GM12878 (cell line): Measurements from ENCODE around the gene PDZD7. TPM values are rescaled to one million over a fixed set of nuclear protein-coding genes. Genes with fewer than 3 reads are reported as not detected.

Source experiments
- ATAC-seq: fragments of 200-7000 bp; cut with Tn5 transposase; 3 replicates; pipeline ENCODE4 v1.9.1; 2020; ENCODE audit warnings: mild to moderate bottlenecking, moderate library complexity
- BruUV-seq: library from RNA; stranded (reverse); fragments of 400-500 nt; replicated peaks from 2 replicates; lab custom pipeline; 2021; lab: Mats Ljungman, UMichigan
- CTCF ChIA-PET: fragments of 300-600 bp; sonication (Branson Sonifier 250); formaldehyde crosslinking; extraction: SDS; loops from one replicate; lab custom pipeline; 2021; ENCODE audit warnings: inconsistent platforms; lab: Yijun Ruan, JAX
- POLR2A ChIA-PET: fragments of 350-600 bp; formaldehyde crosslinking; extraction: SDS; loops from one replicate; lab custom pipeline; 2021; ENCODE audit warnings: inconsistent platforms; lab: Charles Lee
- RAD21 ChIA-PET: fragments of 300-600 bp; sonication (Branson Sonifier 250); formaldehyde crosslinking; loops from one replicate; lab custom pipeline; 2023; ENCODE audit warnings: antibody characterized with exemption; ENCODE audit not compliant: unreplicated experiment; lab: Charles Lee
- SMC1A ChIA-PET: fragments of 300-600 bp; sonication (Branson Sonifier 250); formaldehyde crosslinking; loops from one replicate; lab custom pipeline; 2023; ENCODE audit not compliant: unreplicated experiment, uncharacterized antibody; lab: Charles Lee
- DNase-seq: peaks from one replicate; pipeline ENCODE4 v3.0.0-alpha.2; 2011; ENCODE audit warnings: low read depth, low spot score
- FAIRE-seq: peaks from 3 replicates; lab custom pipeline; 2011; peaks lifted over from hg19 to GRCh38; lab: Jason Lieb, UNC
- H2AFZ ChIP-seq: 2 replicates; pipeline ENCODE4 v1.6.0; 2011; ENCODE audit warnings: low read depth, low read length, control low read depth; ENCODE audit not compliant: control insufficient read depth
- H3K27ac ChIP-seq: 2 replicates; pipeline ENCODE4 v1.5.1; 2011; ENCODE audit warnings: control low read depth; ENCODE audit not compliant: control insufficient read depth, insufficient read depth
- H3K27me3 ChIP-seq, 2 experiments: replicated peaks in 1 of 2; 2 replicates each; pipeline versions ENCODE4 v1.6.0 to v1.6.1; 2011; ENCODE audit warnings: low read length in 1 of 2; ENCODE audit not compliant: control insufficient read depth in 2 of 2, insufficient read depth in 2 of 2
- H3K36me3 ChIP-seq, 2 experiments: 2 replicates each; pipeline ENCODE4 v1.5.1; 2011; ENCODE audit warnings: low read length in 1 of 2; ENCODE audit not compliant: control insufficient read depth in 2 of 2, insufficient read depth in 2 of 2
- H3K4me1 ChIP-seq: 2 replicates; pipeline ENCODE4 v1.6.1; 2011; ENCODE audit warnings: mild to moderate bottlenecking, low read length, moderate library complexity, mixed read lengths; ENCODE audit not compliant: control insufficient read depth, insufficient read depth
- H3K4me2 ChIP-seq: 2 replicates; pipeline ENCODE4 v1.6.0; 2011; ENCODE audit warnings: control low read depth; ENCODE audit not compliant: control insufficient read depth, insufficient read depth
- H3K4me3 ChIP-seq: fragments of 200-600 bp; sonication (generic); 2 replicates; pipeline ENCODE4 v1.5.1; 2016
- H3K79me2 ChIP-seq: 2 replicates; pipeline ENCODE4 v1.6.0; 2011; ENCODE audit warnings: low read length; ENCODE audit not compliant: control insufficient read depth, insufficient read depth
- H3K9ac ChIP-seq: 2 replicates; pipeline ENCODE4 v1.8.0; 2011; ENCODE audit warnings: low read length, control low read depth, mixed read lengths; ENCODE audit not compliant: control insufficient read depth, insufficient read depth
- H3K9me3 ChIP-seq: replicated peaks from 3 replicates; pipeline ENCODE4 v1.5.1; 2011; ENCODE audit warnings: mild to moderate bottlenecking, low read length; ENCODE audit not compliant: control insufficient read depth, insufficient read depth
- H4K20me1 ChIP-seq: 2 replicates; pipeline ENCODE4 v1.6.0; 2011; ENCODE audit not compliant: control insufficient read depth, insufficient read depth
- CHD4 ChIP-seq: fragments of 200-600 bp; sonication (generic); IDR thresholded peaks from 2 replicates; pipeline ENCODE4 v1.6.1; 2016; ENCODE audit warnings: mild to moderate bottlenecking
- EGR1 ChIP-seq, 2 experiments: IDR thresholded peaks; 1 replicate in 1 of 2; 2 replicates in 1 of 2; pipeline ENCODE4 v1.6.1; 2011 to 2012; ENCODE audit warnings: low read depth in 2 of 2, low read length in 2 of 2, borderline replicate concordance in 1 of 2, mild to moderate bottlenecking in 1 of 2, moderate library complexity in 1 of 2
- GATAD2B ChIP-seq: fragments of 450-650 bp; conservative IDR thresholded peaks from 2 replicates; pipeline ENCODE4 v1.6.1; 2017; ENCODE audit warnings: low read depth, mild to moderate bottlenecking, moderate library complexity
- IRF3 ChIP-seq: fragments of 450-650 bp; IDR thresholded peaks from 2 replicates; pipeline ENCODE4 v1.6.1; 2014; ENCODE audit warnings: mild to moderate bottlenecking
- KDM1A ChIP-seq: fragments of 200-600 bp; sonication (generic); IDR thresholded peaks from 2 replicates; pipeline ENCODE4 v1.6.1; 2016; ENCODE audit warnings: borderline replicate concordance
- POLR2AphosphoS2 ChIP-seq: IDR thresholded peaks from 2 replicates; pipeline ENCODE4 v1.6.1; 2011; ENCODE audit warnings: low read depth, mild to moderate bottlenecking, low read length, improper control_type of control experiment, moderate library complexity
- SIX5 ChIP-seq: IDR thresholded peaks from 2 replicates; pipeline ENCODE4 v1.6.1; 2011; ENCODE audit warnings: mild to moderate bottlenecking, low read depth, low read length, moderate library complexity; ENCODE audit not compliant: severe bottlenecking
- SMARCA5 ChIP-seq: fragments of 450-650 bp; IDR thresholded peaks from 2 replicates; pipeline ENCODE4 v1.6.1; 2017; ENCODE audit warnings: mild to moderate bottlenecking
- TBL1XR1 ChIP-seq: IDR thresholded peaks from 2 replicates; pipeline ENCODE4 v1.6.1; 2012; ENCODE audit warnings: low read depth, low read length, improper control_type of control experiment
- TCF7 ChIP-seq: IDR thresholded peaks from 2 replicates; pipeline ENCODE4 v1.6.1; 2014; ENCODE audit warnings: antibody characterized with exemption, borderline replicate concordance
- WGBS: methylation state at CpG from one replicate; pipeline ENCODE4 v1.1.6; 2016; ENCODE audit warnings: low lambda C conversion rate; ENCODE audit not compliant: insufficient replicate concordance, insufficient coverage; ENCODE audit errors: missing lambda C conversion rate; 5-methylcytosine and 5-hydroxymethylcytosine counted together
- in situ Hi-C: fragments of 300-500 bp; cut with MboI; formaldehyde crosslinking; loops from 9 replicates; pipeline ENCODE4 v1.14.3; 2018; ENCODE audit warnings: mixed read lengths
- intact Hi-C: fragments of 100-400 bp; cut with micrococcal nuclease; formaldehyde crosslinking; loops from one replicate; pipeline ENCODE4 v1.14.2; 2022; ENCODE audit not compliant: unreplicated experiment
- polyA plus RNA-seq, 11 experiments: library from polyadenylated mRNA; depleted of rRNA in 4 of 11; unstranded in 6 of 11; stranded (reverse) in 5 of 11; fragments of >200 nt; fragmentation: Nextera tagmentation in 4 of 11; fragmentation: Illumina TruSeq in 1 of 11; extraction: Ambion mirVana in 4 of 11; extraction: Trizol in 1 of 11; gene quantifications; 1 replicate in 1 of 11; 2 replicates in 10 of 11; pipeline versions ENCODE4 v1.2.1 to v1.2.3, GENCODE V29; 2011 to 2016; ENCODE audit warnings: inconsistent platforms in 2 of 11, missing spikeins in 2 of 11, low read depth in 1 of 11
- total RNA-seq, 4 experiments: library from RNA; depleted of rRNA in 3 of 4; stranded (reverse); fragments of >200 nt in 3 of 4; fragmentation: Illumina TruSeq in 1 of 4; extraction: Trizol in 1 of 4; gene quantifications; 2 replicates each; pipeline versions ENCODE4 v1.2.1 to v1.2.3, GENCODE V29; 2013 to 2021
- TF ChIP-seq, protein P1 (sequence below): IDR thresholded peaks from 2 replicates; pipeline ENCODE4 v1.6.1; 2011; ENCODE audit warnings: borderline replicate concordance, low read depth, mild to moderate bottlenecking, moderate library complexity, low read length; ENCODE audit not compliant: insufficient read depth, poor library complexity, severe bottlenecking

Gene PDZD7
- total and polyA plus RNA-seq, 10 of the 15 experiments (the other 5 are each of a cell fraction or from before 2014, with no cell fraction given) = 0.01 to 0.20 (median 0.03) TPM; not detected in 7

DNA sequence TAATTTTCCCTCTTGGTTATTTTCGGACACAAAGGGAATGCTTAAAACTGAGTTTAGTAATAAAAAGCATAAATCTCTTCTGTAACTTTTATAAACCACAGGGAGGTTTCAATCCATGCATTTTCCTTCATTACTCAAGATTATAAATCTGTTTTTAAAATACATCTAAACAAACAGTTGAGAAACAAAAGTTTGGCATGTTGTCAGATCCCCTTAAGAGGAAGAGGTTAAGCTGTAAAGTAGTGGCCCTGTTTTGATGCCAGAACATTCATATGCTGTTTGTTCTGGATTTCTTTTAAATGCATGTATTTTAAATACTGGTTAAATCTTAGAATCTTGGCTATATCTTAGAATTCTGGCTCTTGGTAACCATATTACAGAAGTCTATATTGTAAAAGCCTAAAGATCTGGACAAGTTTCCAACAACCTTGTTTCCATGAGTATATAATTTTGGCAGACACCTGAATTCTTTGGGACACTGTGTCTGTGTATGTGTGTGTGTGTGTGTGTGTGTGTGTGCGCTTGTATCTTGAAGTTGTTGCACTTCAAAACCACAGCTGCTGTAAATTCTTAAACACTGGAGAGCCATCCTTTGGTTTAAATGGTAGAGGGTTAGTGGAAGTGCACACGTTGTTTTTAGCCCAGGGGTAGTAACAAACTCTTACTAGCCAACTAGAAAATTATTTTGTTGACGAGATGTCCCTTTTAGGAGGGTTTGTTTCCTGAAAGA lies 68.4 kb downstream of the PDZD7 start:
- no peak overlapping the region for H3K9ac ChIP-seq
- no peak overlapping the region for H3K4me2 ChIP-seq
- peaks cover 2 to 11% of the 10 kb centered on the region in 2 experiments; a peak in 3 of 4 replicates for H3K36me3 ChIP-seq
- H3K27ac ChIP-seq = no peak overlapping the region
- in situ Hi-C loops (no loop called here), intact Hi-C loops (no loop called here)
- H3K79me2 ChIP-seq = no peaks in the 10 kb centered on the region
- no peaks in the 10 kb centered on the region for H3K27me3 ChIP-seq
- SMC1A ChIA-PET = interaction anchor here (1.5 kb wide), 1 partner anchor 34 kb away, joined by 3 read pairs; no protein-coding TSS in a partner anchor
- BruUV-seq = no TSS peak
- RAD21 ChIA-PET = no interaction called here
- H3K9me3 ChIP-seq = no peaks in the 10 kb centered on the region
- no peak overlapping the region for H2AFZ ChIP-seq
- POLR2A ChIA-PET = no interaction called here
- no peak for FAIRE-seq
- H3K4me3 ChIP-seq = no peak overlapping the region
- CTCF ChIA-PET = no interaction called here
- WGBS = 99% methylated on average over 4 of the region's 4 CpGs
- ATAC-seq = no peak
- no peaks in the 10 kb centered on the region for H3K4me1 ChIP-seq
- DNase-seq = no peak
- no peaks in the 10 kb centered on the region for H4K20me1 ChIP-seq
- TF ChIP-seq GATAD2B = no peak
- TF ChIP-seq IRF3 = no peak
- TF ChIP-seq CHD4 = no peak
- no peak for TF ChIP-seq TCF7
- TF ChIP-seq TBL1XR1 = no peak
- TF ChIP-seq, protein P1, sequence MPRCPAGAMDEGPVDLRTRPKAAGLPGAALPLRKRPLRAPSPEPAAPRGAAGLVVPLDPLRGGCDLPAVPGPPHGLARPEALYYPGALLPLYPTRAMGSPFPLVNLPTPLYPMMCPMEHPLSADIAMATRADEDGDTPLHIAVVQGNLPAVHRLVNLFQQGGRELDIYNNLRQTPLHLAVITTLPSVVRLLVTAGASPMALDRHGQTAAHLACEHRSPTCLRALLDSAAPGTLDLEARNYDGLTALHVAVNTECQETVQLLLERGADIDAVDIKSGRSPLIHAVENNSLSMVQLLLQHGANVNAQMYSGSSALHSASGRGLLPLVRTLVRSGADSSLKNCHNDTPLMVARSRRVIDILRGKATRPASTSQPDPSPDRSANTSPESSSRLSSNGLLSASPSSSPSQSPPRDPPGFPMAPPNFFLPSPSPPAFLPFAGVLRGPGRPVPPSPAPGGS = no peak
- no peak for TF ChIP-seq KDM1A
- no peak for TF ChIP-seq SMARCA5
- no peak for TF ChIP-seq EGR1 (IDR thresholded peaks at IDR 0.05; ENCODE audit: borderline replicate concordance in 1 of 2, low read depth in 2 of 2, low read length in 2 of 2)
- TF ChIP-seq SIX5 = no peak
- TF ChIP-seq POLR2AphosphoS2 = no peak
